Osteoblast (primary cell): Measurements from ENCODE around the gene DACH1. TPM values are rescaled to one million over a fixed set of nuclear protein-coding genes. Genes with fewer than 3 reads are reported as not detected.

Experiments
- DNase-seq: peaks from one replicate; pipeline ENCODE4 v3.0.0; 2011; ENCODE audit warnings: low spot score, mixed read lengths; ENCODE audit not compliant: insufficient read length; ENCODE audit errors: missing footprints
- H2AFZ ChIP-seq: 2 replicates; pipeline ENCODE4 v1.6.0; 2011; ENCODE audit warnings: mild to moderate bottlenecking, low read length
- H3K27ac ChIP-seq: 2 replicates; pipeline ENCODE4 v1.5.1; 2011; ENCODE audit warnings: mild to moderate bottlenecking, low read depth, low read length, moderate library complexity
- H3K27me3 ChIP-seq: 2 replicates; pipeline ENCODE4 v1.6.0; 2012; ENCODE audit warnings: mild to moderate bottlenecking, control low read depth, inconsistent platforms, low read length, moderate library complexity; ENCODE audit not compliant: insufficient read depth
- H3K36me3 ChIP-seq: 2 replicates; pipeline ENCODE4 v1.5.1; 2011; ENCODE audit warnings: mild to moderate bottlenecking, low read length, control low read depth, moderate library complexity; ENCODE audit not compliant: insufficient read depth
- H3K4me1 ChIP-seq: 2 replicates; pipeline ENCODE4 v1.5.1; 2011; ENCODE audit warnings: mild to moderate bottlenecking, low read length, control low read depth, moderate library complexity; ENCODE audit not compliant: insufficient read depth
- H3K4me2 ChIP-seq: 2 replicates; pipeline ENCODE4 v1.6.0; 2011; ENCODE audit warnings: mild to moderate bottlenecking, low read length; ENCODE audit not compliant: insufficient read depth
- H3K4me3 ChIP-seq: fragments of 200-600 bp; sonication (generic); 3 replicates; pipeline ENCODE4 v1.5.1; 2012; ENCODE audit warnings: mild to moderate bottlenecking, low read length, inconsistent platforms; ENCODE audit not compliant: insufficient read depth
- H3K79me2 ChIP-seq: 2 replicates; pipeline ENCODE4 v1.6.0; 2012; ENCODE audit warnings: mild to moderate bottlenecking, low read length, control low read depth, inconsistent platforms; ENCODE audit not compliant: insufficient read depth
- H3K9me3 ChIP-seq: 2 replicates; pipeline ENCODE4 v1.5.1; 2011; ENCODE audit warnings: low read depth, low read length, control low read depth
- H4K20me1 ChIP-seq: 2 replicates; pipeline ENCODE4 v1.6.0; 2012; ENCODE audit warnings: mild to moderate bottlenecking, low read length, control low read depth; ENCODE audit not compliant: insufficient read depth
- CTCF ChIP-seq: IDR thresholded peaks from 2 replicates; pipeline ENCODE4 v1.5.1; 2011; ENCODE audit warnings: mild to moderate bottlenecking, low read depth, low read length, moderate library complexity; ENCODE audit errors: extremely low read depth
- total RNA-seq: library from RNA; depleted of rRNA; stranded (reverse); fragments of >200 nt; gene quantifications from 2 replicates; pipeline ENCODE4 v1.2.3, GENCODE V29; 2012

DACH1 gene
- total RNA-seq, 1 donor: not detected

GRCh38 chr13:71607575-71607974, 259.4 kb downstream of the DACH1 start:
- Histone ChIP-seq H3K4me3 (no peak overlapping the region), H4K20me1 (no peaks in the 10 kb centered on the region), H3K4me2 (no peak overlapping the region), H3K27ac (no peak overlapping the region), H3K79me2 (no peaks in the 10 kb centered on the region), H3K36me3 (no peaks in the 10 kb centered on the region), H3K27me3 (no peaks in the 10 kb centered on the region), H2AFZ (no peak overlapping the region), H3K9me3 (no peaks in the 10 kb centered on the region), H3K4me1 (no peaks in the 10 kb centered on the region)
- no peak for DNase-seq
- TF ChIP-seq CTCF: no peak

GRCh38 chr13:71606818-71607217, 260.2 kb downstream of the DACH1 start:
- no peaks in the 10 kb centered on the region for H3K9me3 ChIP-seq
- H3K36me3 ChIP-seq: no peaks in the 10 kb centered on the region
- H3K4me1 ChIP-seq: no peaks in the 10 kb centered on the region
- H3K27ac ChIP-seq: no peak overlapping the region
- H3K4me3 ChIP-seq: no peak overlapping the region
- no peak for DNase-seq
- H3K79me2 ChIP-seq: no peaks in the 10 kb centered on the region
- no peak overlapping the region for H2AFZ ChIP-seq
- H3K4me2 ChIP-seq: no peak overlapping the region
- no peaks in the 10 kb centered on the region for H4K20me1 ChIP-seq
- no peaks in the 10 kb centered on the region for H3K27me3 ChIP-seq
- no peak for TF ChIP-seq CTCF

- H3K27ac ChIP-seq: no peak overlapping the region
- no peak overlapping the region for H3K4me2 ChIP-seq
- no peaks in the 10 kb centered on the region for H3K4me1 ChIP-seq
- no peaks in the 10 kb centered on the region for H3K9me3 ChIP-seq
- H3K27me3 ChIP-seq: no peaks in the 10 kb centered on the region
- H3K4me3 ChIP-seq: no peak overlapping the region
- H3K36me3 ChIP-seq: no peaks in the 10 kb centered on the region
- H4K20me1 ChIP-seq: no peaks in the 10 kb centered on the region
- no peak for DNase-seq
- TF ChIP-seq CTCF: no peak
- no peak overlapping the region for H2AFZ ChIP-seq
- H3K79me2 ChIP-seq: no peaks in the 10 kb centered on the region
These were observed 261.3 kb downstream of the DACH1 start for GRCh38 chr13:71605744-71606143.

- no peak for TF ChIP-seq CTCF
- Histone ChIP-seq H3K4me1 (no peaks in the 10 kb centered on the region), H3K36me3 (no peaks in the 10 kb centered on the region), H3K79me2 (no peaks in the 10 kb centered on the region), H3K4me2 (no peak overlapping the region), H2AFZ (no peak overlapping the region), H3K27ac (no peak overlapping the region), H3K27me3 (no peaks in the 10 kb centered on the region), H3K4me3 (no peak overlapping the region), H4K20me1 (no peaks in the 10 kb centered on the region), H3K9me3 (no peaks in the 10 kb centered on the region)
- no peak for DNase-seq
These were observed 263.7 kb downstream of the DACH1 start for GRCh38 chr13:71603255-71603654.
